ENCODE data around the gene VWA8.
"Not testable (repeated sequence)": the region's sequence is repeated elsewhere in the genome, so short reads cannot be mapped to it uniquely, and the experiment has no call there.

VWA8 gene

DNA sequence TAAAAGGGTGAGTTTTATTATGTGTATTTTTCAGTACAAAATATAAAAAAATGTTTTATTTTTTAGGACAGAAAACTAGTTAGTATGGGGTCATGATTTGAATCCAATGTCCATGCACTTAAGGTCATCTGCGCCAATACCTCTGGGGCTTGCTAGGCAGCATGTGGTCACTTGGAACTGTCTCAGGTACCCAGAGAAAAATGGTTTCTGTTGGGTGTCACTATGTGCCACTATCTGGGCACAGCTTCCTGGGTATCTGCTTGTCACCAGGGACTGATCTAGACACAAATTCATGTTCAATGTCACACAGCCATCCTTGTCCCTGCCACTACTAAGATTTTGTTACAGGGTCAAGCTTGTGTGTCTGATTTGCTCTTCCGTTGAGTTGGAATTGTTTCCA, 403.2 kb downstream of the VWA8 start:
- no peak for DNase-seq (ENCODE audit: low read depth in 3 of 3)

DNA sequence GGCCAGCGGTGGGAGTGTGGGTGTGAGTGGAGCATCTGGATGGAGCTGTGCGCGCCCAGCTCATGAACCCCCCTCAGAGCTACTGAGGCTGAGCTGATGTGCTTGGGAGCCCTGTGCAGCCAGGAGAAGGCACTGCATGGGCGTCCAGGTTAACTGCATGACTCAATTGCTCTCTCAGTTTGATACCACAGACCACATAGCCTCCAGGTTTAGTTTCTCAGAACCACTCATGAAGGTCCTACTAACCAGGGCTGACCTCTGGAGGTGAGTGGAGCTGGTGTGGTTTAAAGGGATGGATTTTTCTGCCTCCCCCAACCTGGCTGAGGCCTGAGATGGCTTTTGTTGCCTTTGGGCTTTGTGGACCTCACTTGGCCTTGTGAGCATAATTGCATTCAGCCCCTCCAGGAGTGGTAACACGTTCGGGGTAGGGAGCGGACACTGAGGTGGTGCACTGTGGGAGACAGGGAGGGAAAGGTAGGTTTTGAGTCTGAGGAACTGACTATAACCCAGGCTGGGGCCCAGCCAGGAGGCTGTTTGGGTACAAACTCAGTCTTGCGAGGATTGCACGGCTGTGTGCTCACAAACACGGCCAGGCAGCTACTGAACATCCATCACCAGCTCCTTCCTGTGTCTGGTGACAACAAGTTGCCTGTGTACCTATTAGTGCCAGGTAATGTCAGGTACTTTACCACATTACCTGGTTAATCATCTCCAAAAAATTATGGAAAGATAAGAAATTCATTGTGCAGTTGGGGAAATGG, 406.1 kb downstream of the VWA8 start:
- DNase-seq (ENCODE audit: low read depth in 3 of 3): peak in 1 of 3 experiments; percentile 37

- no peak for DNase-seq (ENCODE audit: low read depth in 3 of 3)
Observed at GRCh38 chr13:41554180-41554579, 406.7 kb downstream of the VWA8 start.

GRCh38 chr13:41552031-41552430, 408.9 kb downstream of the VWA8 start:
- no peak for DNase-seq (ENCODE audit: low read depth in 3 of 3)

DNA sequence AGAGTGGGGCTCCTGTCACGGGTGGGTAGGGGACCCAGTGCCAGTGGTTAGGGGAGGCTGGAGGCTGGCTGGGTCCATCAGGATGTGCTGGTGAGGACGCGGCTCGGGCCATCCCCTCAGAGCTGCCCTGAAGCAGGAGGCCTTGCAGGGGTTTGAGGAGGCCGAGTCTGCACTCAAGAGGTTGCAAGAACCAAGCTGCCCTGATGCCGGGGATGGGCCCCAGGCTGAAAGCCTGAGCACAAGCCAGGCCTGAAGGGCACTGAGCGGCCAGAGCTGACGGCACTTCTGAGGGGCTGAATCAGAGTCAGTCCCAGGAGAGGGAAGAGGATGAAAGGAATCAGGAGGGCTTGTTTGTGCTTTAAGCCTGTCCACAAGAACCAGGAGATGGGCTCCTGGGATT, 410.6 kb downstream of the VWA8 start:
- DNase-seq (ENCODE audit: low read depth in 3 of 3): no peak

DNA sequence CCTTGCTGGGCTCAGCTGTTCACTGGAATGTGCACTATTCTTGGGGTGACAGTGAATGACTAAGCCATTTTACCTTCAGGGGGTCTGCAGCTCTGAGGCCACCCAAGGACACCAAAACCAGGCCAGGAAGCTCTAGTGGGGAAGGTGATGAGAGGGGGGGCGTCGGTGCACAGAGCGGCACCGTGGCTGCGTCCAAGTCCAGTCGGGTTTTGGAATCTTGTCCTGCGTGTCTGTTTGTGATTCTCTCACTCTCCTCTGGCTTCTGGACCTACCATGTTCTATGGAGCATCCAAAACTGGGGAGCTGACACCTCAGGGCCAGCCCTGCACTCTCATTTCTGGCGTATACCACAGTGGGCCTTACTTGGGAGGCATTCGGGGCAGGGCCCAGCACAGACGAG, 411.4 kb downstream of the VWA8 start:
- DNase-seq (ENCODE audit: low read depth in 3 of 3): no peak

- DNase-seq (ENCODE audit: low read depth in 3 of 3): no peak
Observed at GRCh38 chr13:41548910-41549309, 412.0 kb downstream of the VWA8 start.

DNA sequence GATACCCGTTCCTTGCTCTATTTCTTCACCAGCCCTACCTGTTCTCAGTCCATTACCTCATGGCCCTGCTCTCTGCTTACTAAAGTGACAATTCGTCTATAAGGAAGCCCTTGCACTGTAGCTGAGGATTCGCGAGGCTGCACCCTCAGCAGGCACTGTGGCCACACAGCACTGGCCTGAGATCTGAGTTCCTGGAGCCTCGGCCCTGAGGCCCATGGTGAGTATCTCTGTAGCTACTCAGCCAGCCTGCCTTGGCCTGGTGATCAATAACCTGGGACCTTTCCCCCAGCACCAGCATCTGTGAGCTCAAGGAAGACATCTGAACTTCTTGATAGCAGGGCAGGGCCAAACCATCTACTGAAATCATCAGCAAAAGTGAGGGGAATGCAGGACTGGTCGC, 412.9 kb downstream of the VWA8 start:
- no peak for DNase-seq (ENCODE audit: low read depth in 3 of 3)

DNA sequence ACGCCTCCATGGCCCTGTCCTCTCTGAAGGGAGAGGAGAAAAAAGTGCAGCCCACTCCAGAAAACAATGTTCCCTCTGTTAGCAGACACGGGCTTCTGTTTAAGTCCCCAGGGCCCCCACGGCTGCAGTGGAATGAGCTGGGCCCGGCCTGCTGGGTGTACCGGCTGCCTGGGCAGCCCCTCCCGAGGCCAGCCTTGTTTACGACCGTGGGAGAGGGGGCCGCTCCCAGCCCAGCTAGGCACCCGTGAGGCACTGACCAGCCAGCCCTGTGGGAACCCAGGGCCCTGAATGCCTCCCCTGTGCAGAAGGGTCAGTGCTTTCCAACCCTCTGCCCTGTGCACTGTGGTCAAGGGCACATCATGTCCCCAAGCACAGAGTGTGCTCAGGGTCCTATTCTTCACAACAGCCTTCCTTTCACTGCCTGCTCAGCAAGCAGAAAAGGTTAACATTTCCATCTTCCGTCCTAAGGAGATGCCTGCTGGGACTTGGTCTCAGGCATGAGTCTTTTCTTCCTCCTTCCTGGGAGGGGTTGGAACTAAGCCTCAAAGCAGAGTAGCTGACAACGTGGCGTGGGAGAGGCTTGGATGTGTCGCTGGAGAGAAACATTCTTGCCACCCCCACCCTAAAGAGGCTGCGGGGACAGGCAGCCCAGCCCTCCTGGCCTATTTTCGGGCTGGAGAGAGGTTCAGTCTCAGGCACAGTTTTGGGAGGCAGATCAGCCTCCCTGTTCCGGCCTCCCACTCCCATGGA, 413.5 kb downstream of the VWA8 start:
- no peak for DNase-seq (ENCODE audit: low read depth in 3 of 3)

DNA sequence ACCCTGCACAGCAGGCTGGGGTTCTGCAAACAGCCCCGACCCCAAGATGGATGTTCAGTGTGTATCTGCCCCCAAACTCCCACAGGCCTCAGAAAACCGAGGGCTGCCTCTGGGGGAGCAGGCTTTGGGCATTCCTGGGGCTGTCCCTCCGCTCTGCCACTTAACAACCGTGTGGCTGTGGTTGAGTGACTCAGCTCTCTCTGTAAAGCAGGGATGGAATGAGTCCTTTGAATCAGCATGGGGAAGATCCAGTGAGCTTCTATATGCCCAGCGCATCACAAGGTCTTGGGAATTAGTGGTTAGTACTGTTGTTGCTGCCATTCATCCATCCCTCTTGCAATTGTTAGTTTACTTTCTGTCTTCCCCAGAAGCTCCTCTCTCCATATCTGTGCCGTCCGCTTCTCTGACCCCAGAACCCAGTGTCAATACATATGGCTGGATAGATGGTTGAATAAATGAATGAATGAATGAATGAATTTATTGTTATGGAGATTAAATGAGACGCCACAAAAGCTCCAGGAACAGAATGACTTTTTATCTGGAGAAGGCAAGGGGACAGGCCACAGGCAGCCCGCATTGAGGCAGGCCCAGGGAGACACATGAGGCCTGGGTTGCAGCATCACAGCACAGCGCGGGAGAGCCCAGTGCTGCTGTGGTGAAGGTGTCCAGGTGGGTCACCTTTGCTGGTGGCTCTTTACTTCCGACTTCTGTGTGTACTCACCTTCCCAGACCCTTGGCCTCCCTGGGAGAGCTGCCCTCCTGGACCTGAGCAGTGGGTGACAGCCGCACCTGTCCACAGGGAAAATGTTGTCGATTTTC, 414.3 kb downstream of the VWA8 start:
- DNase-seq (ENCODE audit: low read depth in 3 of 3): peak in 1 of 3 experiments; percentile 32

DNA sequence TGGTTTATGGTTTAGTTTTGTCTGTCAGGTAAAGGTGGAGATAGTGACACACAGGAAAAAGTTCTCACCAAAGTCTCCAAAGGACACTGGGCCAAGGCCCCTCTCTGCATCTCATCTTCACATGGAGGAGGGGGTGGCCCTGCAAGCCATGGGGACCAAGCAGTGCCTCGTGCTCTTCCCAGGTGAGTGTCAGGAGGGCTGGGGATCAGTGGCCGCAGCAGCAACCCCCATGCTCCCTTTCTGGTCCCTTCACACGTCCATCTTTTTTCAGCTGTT, 415.5 kb downstream of the VWA8 start:
- DNase-seq (ENCODE audit: low read depth in 3 of 3): no peak

- DNase-seq (ENCODE audit: low read depth in 3 of 3): no peak
Observed at GRCh38 chr13:41543664-41544300, 417.1 kb downstream of the VWA8 start.

- not testable (repeated sequence) for DNase-seq (ENCODE audit: low read depth in 3 of 3)
Observed at GRCh38 chr13:41542799-41543198, 418.1 kb downstream of the VWA8 start.

DNA sequence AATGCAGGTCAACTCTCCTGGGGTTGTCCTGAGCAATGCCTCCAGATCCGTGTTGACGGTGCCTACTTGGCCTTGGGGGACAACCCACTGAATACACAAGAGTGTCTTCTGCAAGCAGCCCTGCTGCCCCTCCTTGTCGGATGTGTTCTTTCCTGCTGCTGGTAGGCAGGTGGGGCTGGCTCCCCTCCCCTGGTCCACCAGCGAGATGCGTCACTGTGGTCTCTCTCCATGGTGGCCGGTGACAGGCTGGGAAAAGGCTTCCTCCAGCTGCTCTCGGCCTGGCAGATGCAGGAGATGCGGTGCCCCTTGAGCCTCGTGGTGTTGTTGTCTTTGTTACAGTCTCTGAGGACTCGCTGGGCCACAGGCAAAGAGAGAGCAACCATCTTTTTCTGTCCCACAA, 418.6 kb downstream of the VWA8 start:
- DNase-seq (ENCODE audit: low read depth in 3 of 3): no peak

GRCh38 chr13:41541142-41541938, 419.6 kb downstream of the VWA8 start:
- DNase-seq (ENCODE audit: low read depth in 3 of 3): no peak

DNA sequence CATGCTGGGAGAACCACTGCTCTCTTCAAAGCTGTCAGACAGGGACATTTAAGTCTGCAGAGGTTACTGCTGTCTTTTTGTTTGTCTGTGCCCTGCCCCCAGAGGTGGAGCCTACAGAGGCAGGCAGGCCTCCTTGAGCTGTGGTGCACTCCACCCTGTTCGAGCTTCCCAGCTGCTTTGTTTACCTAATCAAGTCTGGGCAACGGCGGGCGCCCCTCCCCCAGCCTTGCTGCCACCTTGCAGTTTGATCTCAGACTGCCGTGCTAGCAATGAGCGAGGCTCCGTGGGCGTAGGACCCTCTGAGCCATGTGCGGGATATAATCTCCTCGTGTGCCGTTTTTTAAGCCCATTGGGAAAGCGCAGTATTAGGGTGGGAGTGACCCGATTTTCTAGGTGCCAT, 420.7 kb downstream of the VWA8 start:
- DNase-seq (ENCODE audit: low read depth in 3 of 3): not testable (repeated sequence)

- DNase-seq (ENCODE audit: low read depth in 3 of 3): no peak
Observed at GRCh38 chr13:41533266-41534052, 427.4 kb downstream of the VWA8 start.

GRCh38 chr13:41528021-41528420, 432.9 kb downstream of the VWA8 start:
- no peak for DNase-seq (ENCODE audit: low read depth in 3 of 3)

DNA sequence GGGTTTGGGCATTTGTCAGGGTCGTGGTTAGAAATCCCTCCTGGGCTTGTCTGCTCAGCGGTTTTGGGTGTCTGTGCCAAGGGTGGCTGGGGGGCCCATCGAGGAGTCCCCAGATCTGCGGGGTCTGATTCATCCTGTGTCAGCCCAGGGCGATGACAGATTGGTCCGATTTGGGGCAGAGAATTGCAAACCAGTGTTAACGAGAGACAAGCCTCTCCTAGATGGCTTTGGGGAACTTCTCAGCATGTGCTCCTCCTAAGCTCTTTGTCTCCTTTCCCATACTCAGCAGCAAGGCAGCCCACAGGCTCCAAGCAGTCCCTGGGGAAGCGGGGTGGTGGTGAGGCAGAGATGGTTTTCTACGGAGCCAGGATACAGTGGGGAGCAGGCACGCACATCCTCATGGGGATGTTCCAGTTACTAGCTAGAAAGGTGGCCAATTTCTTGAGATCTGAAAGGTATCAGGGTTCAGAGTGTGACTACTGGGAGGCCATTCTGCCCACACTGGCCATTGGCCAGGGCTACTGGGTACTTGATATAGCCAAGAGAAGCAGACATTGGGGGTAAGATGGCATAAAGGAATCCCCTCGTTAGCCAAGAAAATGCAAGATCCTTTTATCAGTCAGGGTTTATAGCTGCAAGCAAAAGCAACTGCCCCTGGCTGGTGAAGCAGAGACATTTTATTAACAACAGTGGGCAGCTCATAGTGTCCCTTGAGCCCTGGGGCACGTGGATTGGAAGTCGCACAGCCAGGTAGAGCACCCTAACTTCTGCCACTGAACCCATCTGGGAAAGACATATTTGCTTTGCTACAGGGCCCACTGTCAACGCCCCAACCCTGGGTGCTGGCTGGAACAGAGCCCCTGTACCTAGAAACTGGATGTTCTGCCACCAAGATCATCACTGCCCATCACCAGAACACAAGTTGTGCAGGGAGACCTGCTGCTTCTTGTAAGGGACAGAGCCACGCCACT, 440.0 kb downstream of the VWA8 start:
- DNase-seq (ENCODE audit: low read depth in 3 of 3): no peak

Measured in stimulated activated CD4-positive, alpha-beta T cell treated with anti-CD3 and anti-CD28 coated beads, TNF-alpha, amount 100 ng/mL, for 24 hours (primary cell).